Astrocyte (in vitro differentiated cells and primary cell): Measurements from ENCODE around the gene OSBPL1A. TPM values are rescaled to one million over a fixed set of nuclear protein-coding genes. Genes with fewer than 3 reads are reported as not detected.

ENCODE experiments used
- DNase-seq: peaks from one replicate; pipeline ENCODE4 v3.0.0-alpha.2; 2010; ENCODE audit warnings: low read depth
- FAIRE-seq: peaks from 2 replicates; lab custom pipeline; 2011; peaks lifted over from hg19 to GRCh38; lab: Jason Lieb, UNC
- H2AFZ ChIP-seq: 2 replicates; pipeline ENCODE4 v1.6.0; 2012; ENCODE audit warnings: low read depth, low read length, inconsistent platforms
- H3K27ac ChIP-seq: 2 replicates; pipeline ENCODE4 v1.5.1; 2011; ENCODE audit warnings: low read depth, low read length, inconsistent platforms
- H3K27me3 ChIP-seq: 2 replicates; pipeline ENCODE4 v1.6.0; 2011; ENCODE audit warnings: low read length, inconsistent platforms; ENCODE audit not compliant: insufficient read depth
- H3K36me3 ChIP-seq: 2 replicates; pipeline ENCODE4 v1.5.1; 2011; ENCODE audit warnings: low read length, inconsistent platforms; ENCODE audit not compliant: insufficient read depth
- H3K4me1 ChIP-seq: 2 replicates; pipeline ENCODE4 v1.5.1; 2011; ENCODE audit warnings: low read length, inconsistent platforms; ENCODE audit not compliant: insufficient read depth
- H3K4me2 ChIP-seq: 2 replicates; pipeline ENCODE4 v1.6.0; 2012; ENCODE audit warnings: low read length, inconsistent platforms
- H3K4me3 ChIP-seq: 2 replicates; pipeline ENCODE4 v1.5.1; 2011; ENCODE audit warnings: low read depth, mild to moderate bottlenecking, low read length, inconsistent platforms; ENCODE audit not compliant: insufficient read depth
- H3K79me2 ChIP-seq: 2 replicates; pipeline ENCODE4 v1.6.0; 2012; ENCODE audit warnings: mild to moderate bottlenecking, low read length, inconsistent platforms; ENCODE audit not compliant: insufficient read depth
- H3K9ac ChIP-seq: 2 replicates; pipeline ENCODE4 v1.6.0; 2012; ENCODE audit warnings: mild to moderate bottlenecking, low read length, inconsistent platforms
- H3K9me3 ChIP-seq: 2 replicates; pipeline ENCODE4 v1.5.1; 2012; ENCODE audit warnings: low read depth, mild to moderate bottlenecking, low read length, inconsistent platforms; ENCODE audit not compliant: insufficient read depth
- H4K20me1 ChIP-seq: 2 replicates; pipeline ENCODE4 v1.6.0; 2012; ENCODE audit warnings: low read length, inconsistent platforms; ENCODE audit not compliant: insufficient read depth
- H3K27ac Mint-ChIP-seq: one replicate; pipeline ENCODE4 v1.8.0; 2021; ENCODE audit warnings: mild to moderate bottlenecking, mixed read lengths; ENCODE audit not compliant: unreplicated experiment
- H3K27me3 Mint-ChIP-seq: one replicate; pipeline ENCODE4 v1.8.0; 2021; ENCODE audit warnings: low read depth, mixed read lengths; ENCODE audit not compliant: unreplicated experiment
- H3K36me3 Mint-ChIP-seq: one replicate; pipeline ENCODE4 v1.8.0; 2021; ENCODE audit warnings: low read depth, mixed read lengths; ENCODE audit not compliant: unreplicated experiment
- H3K4me1 Mint-ChIP-seq: one replicate; pipeline ENCODE4 v1.8.0; 2021; ENCODE audit warnings: low read depth, mixed read lengths; ENCODE audit not compliant: unreplicated experiment
- H3K4me3 Mint-ChIP-seq: one replicate; pipeline ENCODE4 v1.8.0; 2021; ENCODE audit warnings: mild to moderate bottlenecking, moderate library complexity, mixed read lengths; ENCODE audit not compliant: unreplicated experiment
- H3K9me3 Mint-ChIP-seq: one replicate; pipeline ENCODE4 v1.8.0; 2021; ENCODE audit warnings: mild to moderate bottlenecking, mixed read lengths; ENCODE audit not compliant: unreplicated experiment
- CTCF ChIP-seq: IDR thresholded peaks from 2 replicates; pipeline ENCODE4 v1.5.1; 2011; ENCODE audit warnings: low read depth, mild to moderate bottlenecking, inconsistent platforms, low read length, moderate library complexity; ENCODE audit not compliant: insufficient read depth
- EZH2 ChIP-seq: IDR thresholded peaks from 2 replicates; pipeline ENCODE4 v1.6.1; 2012; ENCODE audit warnings: mild to moderate bottlenecking, low read length, inconsistent platforms; ENCODE audit not compliant: insufficient read depth
- total RNA-seq: library from RNA; stranded (reverse); gene quantifications from 2 replicates; pipeline ENCODE4 v1.2.1, GENCODE V29; 2021

OSBPL1A gene
- total RNA-seq, 1 donor from 2014 or later: 27.7 TPM

- Mint-ChIP-seq H3K27me3 (peaks cover 14% of the 10 kb centered on the region), H3K27ac (no peak overlapping the region), H3K4me3 (no peak overlapping the region), H3K9me3 (peaks cover 1% of the 10 kb centered on the region), H3K36me3 (no peaks in the 10 kb centered on the region), H3K4me1 (no peaks in the 10 kb centered on the region)
- H2AFZ ChIP-seq: no peak overlapping the region
- no peak for TF ChIP-seq CTCF
- no peak for TF ChIP-seq EZH2
- H3K79me2 ChIP-seq: no peaks in the 10 kb centered on the region
- H3K4me3 ChIP-seq: no peak overlapping the region
- no peaks in the 10 kb centered on the region for H3K4me1 ChIP-seq
- no peak overlapping the region for H3K9ac ChIP-seq
- no peak overlapping the region for H3K27ac ChIP-seq
- no peaks in the 10 kb centered on the region for H3K36me3 ChIP-seq
- no peaks in the 10 kb centered on the region for H4K20me1 ChIP-seq
- peaks cover 6% of the 10 kb centered on the region for H3K27me3 ChIP-seq
- DNase-seq (no peak), FAIRE-seq (no peak)
- H3K9me3 ChIP-seq: no peaks in the 10 kb centered on the region
- H3K4me2 ChIP-seq: no peak overlapping the region
Observed at GRCh38 chr18:24408496-24408895, 10.9 kb upstream of the OSBPL1A start.

GRCh38 chr18:24404591-24404990 lies 7.0 kb upstream of the OSBPL1A start:
- DNase-seq (no peak), FAIRE-seq (no peak)
- no peaks in the 10 kb centered on the region for H3K79me2 ChIP-seq
- no peak overlapping the region for H3K4me2 ChIP-seq
- Mint-ChIP-seq H3K36me3 (no peaks in the 10 kb centered on the region), H3K27ac (no peak overlapping the region), H3K4me3 (no peak overlapping the region), H3K27me3 (peaks cover 14% of the 10 kb centered on the region), H3K9me3 (no peaks in the 10 kb centered on the region), H3K4me1 (peaks cover 9% of the 10 kb centered on the region)
- no peak overlapping the region for H3K27ac ChIP-seq
- H3K4me3 ChIP-seq: no peak overlapping the region
- H3K27me3 ChIP-seq: peaks cover 6% of the 10 kb centered on the region
- H3K36me3 ChIP-seq: no peaks in the 10 kb centered on the region
- H3K4me1 ChIP-seq: no peaks in the 10 kb centered on the region
- H3K9ac ChIP-seq: no peak overlapping the region
- no peaks in the 10 kb centered on the region for H3K9me3 ChIP-seq
- TF ChIP-seq EZH2 (no peak), CTCF (no peak)
- no peak overlapping the region for H2AFZ ChIP-seq
- no peaks in the 10 kb centered on the region for H4K20me1 ChIP-seq

GRCh38 chr18:24403076-24403475 lies 5.5 kb upstream of the OSBPL1A start:
- no peaks in the 10 kb centered on the region for H3K9me3 ChIP-seq
- H3K4me1 Mint-ChIP-seq: peaks cover 14% of the 10 kb centered on the region
- no peak for FAIRE-seq
- no peak overlapping the region for H2AFZ ChIP-seq
- no peaks in the 10 kb centered on the region for H3K9me3 Mint-ChIP-seq
- H3K4me3 Mint-ChIP-seq: no peak overlapping the region
- H3K27me3 ChIP-seq: peaks cover 2% of the 10 kb centered on the region
- DNase-seq: no peak
- H3K27ac ChIP-seq: no peak overlapping the region
- no peak overlapping the region for H3K9ac ChIP-seq
- H3K4me2 ChIP-seq: no peak overlapping the region
- H3K27ac Mint-ChIP-seq: no peak overlapping the region
- H3K36me3 Mint-ChIP-seq: no peaks in the 10 kb centered on the region
- TF ChIP-seq CTCF (no peak), EZH2 (no peak)
- peaks cover 6% of the 10 kb centered on the region for H3K4me1 ChIP-seq
- H4K20me1 ChIP-seq: no peaks in the 10 kb centered on the region
- H3K27me3 Mint-ChIP-seq: peaks cover 10% of the 10 kb centered on the region
- H3K4me3 ChIP-seq: no peak overlapping the region
- no peaks in the 10 kb centered on the region for H3K79me2 ChIP-seq
- no peaks in the 10 kb centered on the region for H3K36me3 ChIP-seq
